K562 (cell line): ENCODE data around the gene SAMD9L. TPM values are rescaled to one million over a fixed set of nuclear protein-coding genes. Genes with fewer than 3 reads are reported as not detected.

ENCODE experiments used
- ATAC-seq: fragments of 200-7000 bp; cut with Tn5 transposase; 3 replicates; pipeline ENCODE4 v1.9.1; 2020; ENCODE audit warnings: moderate library complexity
- BruUV-seq: library from RNA; stranded (reverse); fragments of 400-500 nt; replicated peaks from 2 replicates; lab custom pipeline; 2021; lab: Mats Ljungman, UMichigan
- CTCF ChIA-PET: fragments of 300-600 bp; formaldehyde crosslinking; extraction: SDS; loops from one replicate; lab custom pipeline; 2021; ENCODE audit warnings: low intra/inter-chr PET ratio; lab: Yijun Ruan, JAX
- POLR2A ChIA-PET: fragments of 300-600, 350-650 bp; sonication (Branson Sonifier 250); formaldehyde crosslinking; extraction: SDS; loops from one replicate; lab custom pipeline; 2021; ENCODE audit warnings: antibody characterized with exemption, inconsistent platforms; lab: Yijun Ruan, JAX
- DNase-seq, 4 experiments: peaks; one replicate each; pipeline versions ENCODE4 v3.0.0 to v3.0.0-alpha.2; 2011 to 2018; ENCODE audit warnings: low spot score in 3 of 4, mixed read lengths in 3 of 4; ENCODE audit errors: extremely low read depth in 1 of 4
- FAIRE-seq: peaks from 2 replicates; lab custom pipeline; 2011; peaks lifted over from hg19 to GRCh38; lab: Jason Lieb, UNC
- H2AFZ ChIP-seq: 2 replicates; pipeline ENCODE4 v1.6.0; 2011; ENCODE audit warnings: low read depth, low read length, control low read depth, inconsistent platforms
- H3K27ac ChIP-seq: fragments of 200-600 bp; 3 replicates; pipeline ENCODE4 v1.8.0; 2011; ENCODE audit warnings: low read depth, mild to moderate bottlenecking, control low read depth, inconsistent platforms, low read length, moderate library complexity, mixed read lengths; ENCODE audit errors: extremely low read depth
- H3K27me3 ChIP-seq, 2 experiments: fragments of 300-600 bp in 1 of 2; 2 replicates in 1 of 2; 3 replicates in 1 of 2; pipeline versions ENCODE4 v1.6.0 to v1.8.0; 2011; ENCODE audit warnings: inconsistent platforms in 2 of 2, low read length in 2 of 2, mild to moderate bottlenecking in 1 of 2, mixed read lengths in 1 of 2, moderate library complexity in 1 of 2; ENCODE audit not compliant: control insufficient read depth in 2 of 2, insufficient read depth in 2 of 2
- H3K36me3 ChIP-seq: fragments of 300-600 bp; 3 replicates; pipeline ENCODE4 v1.8.0; 2011; ENCODE audit warnings: mild to moderate bottlenecking, low read length, inconsistent platforms; ENCODE audit not compliant: control insufficient read depth, insufficient read depth
- H3K4me1 ChIP-seq, 2 experiments: fragments of 200-600 bp in 1 of 2; replicated peaks in 1 of 2; 2 replicates in 1 of 2; 3 replicates in 1 of 2; pipeline versions ENCODE4 v1.5.1 to v1.8.0; 2011; ENCODE audit warnings: inconsistent platforms in 2 of 2, low read length in 2 of 2, mild to moderate bottlenecking in 1 of 2, mixed read lengths in 1 of 2, moderate library complexity in 1 of 2; ENCODE audit not compliant: control insufficient read depth in 2 of 2, insufficient read depth in 2 of 2
- H3K4me2 ChIP-seq: 2 replicates; pipeline ENCODE4 v1.6.1; 2011; ENCODE audit warnings: low read length, control low read depth, inconsistent platforms, mixed read lengths; ENCODE audit not compliant: insufficient read depth
- H3K4me3 ChIP-seq: fragments of 200-600 bp; sonication (generic), shearing (Covaris generic); 2 replicates; pipeline ENCODE4 v1.5.1; 2016; ENCODE audit warnings: control low read depth, inconsistent platforms
- H3K79me2 ChIP-seq: fragments of 200-600 bp; 3 replicates; pipeline ENCODE4 v1.8.0; 2011; ENCODE audit warnings: low read length, inconsistent platforms; ENCODE audit not compliant: control insufficient read depth, insufficient read depth
- H3K9ac ChIP-seq, 2 experiments: 2 replicates each; pipeline versions ENCODE4 v1.6.0 to v1.6.1; 2011; ENCODE audit warnings: low read depth in 2 of 2, low read length in 2 of 2, control low read depth in 1 of 2, inconsistent platforms in 1 of 2, mild to moderate bottlenecking in 1 of 2, mixed read lengths in 1 of 2; ENCODE audit not compliant: insufficient read depth in 1 of 2
- H3K9me1 ChIP-seq: one replicate; pipeline ENCODE4 v1.6.0; 2011; ENCODE audit warnings: inconsistent platforms, mild to moderate bottlenecking, low read length, moderate library complexity; ENCODE audit not compliant: control insufficient read depth, insufficient read depth
- H3K9me3 ChIP-seq: replicated peaks from 2 replicates; pipeline ENCODE4 v1.5.1; 2011; ENCODE audit warnings: low read depth, low read length, inconsistent platforms; ENCODE audit not compliant: control insufficient read depth, insufficient read depth
- H4K20me1 ChIP-seq: replicated peaks from 2 replicates; pipeline ENCODE4 v1.6.1; 2011; ENCODE audit warnings: low read length, inconsistent platforms, mixed read lengths; ENCODE audit not compliant: control insufficient read depth, insufficient read depth
- ARHGAP35 ChIP-seq: fragments of 450-650 bp; IDR thresholded peaks from 2 replicates; pipeline ENCODE4 v1.6.1; 2018; ENCODE audit not compliant: partially characterized antibody
- EGR1 ChIP-seq: fragments of 450-650 bp; conservative IDR thresholded peaks from 2 replicates; pipeline ENCODE4 v1.6.1; 2017; ENCODE audit warnings: mild to moderate bottlenecking
- GATA2 ChIP-seq: sonication (generic); formaldehyde crosslinking; IDR thresholded peaks from 2 replicates; pipeline ENCODE4 v1.4.0; 2020; ENCODE audit warnings: mild to moderate bottlenecking, missing genetic modification reagents
- HOXB6 ChIP-seq: fragments of 250-450 bp; sonication (Bioruptor Pico); IDR thresholded peaks from 2 replicates; pipeline ENCODE4 v1.5.1; 2022; ENCODE audit warnings: mild to moderate bottlenecking, borderline replicate concordance
- HSF4 ChIP-seq: fragments of 250-450 bp; sonication (Bioruptor Pico); IDR thresholded peaks from 2 replicates; pipeline ENCODE4 v2.1.2; 2022; ENCODE audit warnings: mild to moderate bottlenecking, moderate library complexity, borderline replicate concordance
- MED1 ChIP-seq: sonication (generic); formaldehyde crosslinking; IDR thresholded peaks from 2 replicates; pipeline ENCODE4 v1.8.1; 2023; ENCODE audit warnings: missing genetic modification reagents, borderline replicate concordance
- NONO ChIP-seq, 2 experiments: fragments of 200-400 bp in 1 of 2; fragments of 450-650 bp in 1 of 2; formaldehyde crosslinking in 1 of 2; IDR thresholded peaks; 2 replicates each; pipeline ENCODE4 v1.6.1; 2017; ENCODE audit warnings: low read depth in 2 of 2, mild to moderate bottlenecking in 2 of 2, moderate library complexity in 2 of 2, low read length in 1 of 2
- PHB2 ChIP-seq: fragments of 450-650 bp; IDR thresholded peaks from 2 replicates; pipeline ENCODE4 v1.6.1; 2017; ENCODE audit warnings: low read depth
- POLR2B ChIP-seq: fragments of 450-650 bp; IDR thresholded peaks from 2 replicates; pipeline ENCODE4 v1.6.1; 2018; ENCODE audit warnings: low read depth; ENCODE audit not compliant: partially characterized antibody
- STAG1 ChIP-seq: sonication (generic); formaldehyde crosslinking; IDR thresholded peaks from 2 replicates; pipeline ENCODE4 v1.5.0; 2020; ENCODE audit warnings: missing genetic modification reagents, borderline replicate concordance
- TEAD4 ChIP-seq, 2 experiments: sonication (generic) in 1 of 2; formaldehyde crosslinking in 1 of 2; IDR thresholded peaks; 2 replicates each; pipeline versions ENCODE4 v1.6.1 to v1.8.0; 2012 to 2022; ENCODE audit warnings: borderline replicate concordance in 1 of 2, inconsistent platforms in 1 of 2, low read length in 1 of 2, mild to moderate bottlenecking in 1 of 2, missing genetic modification reagents in 1 of 2
- ZC3H11A ChIP-seq: IDR thresholded peaks from 2 replicates; pipeline ENCODE4 v1.6.1; 2012; ENCODE audit warnings: low read depth, low read length, improper control_type of control experiment
- ZNF318 ChIP-seq, 2 experiments: fragments of 450-650 bp; IDR thresholded peaks; 2 replicates each; pipeline ENCODE4 v1.6.1; 2016; ENCODE audit warnings: mild to moderate bottlenecking in 2 of 2, borderline replicate concordance in 1 of 2, low read depth in 1 of 2, moderate library complexity in 1 of 2
- ZNF696 ChIP-seq: fragments of 250-450 bp; sonication (Bioruptor Pico); conservative IDR thresholded peaks from 2 replicates; pipeline ENCODE4 v1.4.0; 2020; ENCODE audit warnings: mild to moderate bottlenecking, moderate library complexity
- ZNF76 ChIP-seq: fragments of 250-450 bp; sonication (Bioruptor Pico); IDR thresholded peaks from 2 replicates; pipeline ENCODE4 v1.4.0; 2020; ENCODE audit warnings: mild to moderate bottlenecking, moderate library complexity, borderline replicate concordance
- WGBS: fragments of 100-300 bp; shearing (Covaris generic); methylation state at CpG from one replicate; pipeline ENCODE4 v1.1.6; 2016; ENCODE audit warnings: low coverage, mixed read lengths; ENCODE audit not compliant: insufficient coverage; ENCODE audit errors: missing lambda C conversion rate; 5-methylcytosine and 5-hydroxymethylcytosine counted together
- in situ Hi-C: fragments of 300-500 bp; cut with MboI; formaldehyde crosslinking; loops from 4 replicates; pipeline ENCODE4 v1.15.0; 2018; ENCODE audit warnings: inconsistent platforms, mixed read lengths
- intact Hi-C: fragments of 100-400 bp; cut with micrococcal nuclease; formaldehyde crosslinking; loops from 2 replicates; pipeline ENCODE4 v1.14.2; 2022
- polyA plus RNA-seq, 8 experiments: library from polyadenylated mRNA; depleted of rRNA in 4 of 8; stranded (reverse) in 5 of 8; unstranded in 3 of 8; fragments of >200 nt; fragmentation: Nextera tagmentation in 2 of 8; fragmentation: Illumina TruSeq in 1 of 8; extraction: Ambion mirVana in 2 of 8; extraction: Trizol in 1 of 8; gene quantifications; 2 replicates each; pipeline versions ENCODE4 v1.2.1 to v1.2.3, GENCODE V29; 2011 to 2014; ENCODE audit warnings: inconsistent platforms in 1 of 8, missing spikeins in 1 of 8
- total RNA-seq, 7 experiments: library from RNA; depleted of rRNA in 6 of 7; stranded (reverse); fragments of >200 nt in 6 of 7; fragmentation: Illumina TruSeq in 2 of 7; extraction: Trizol in 2 of 7; gene quantifications; 2 replicates each; pipeline versions ENCODE4 v1.2.1 to v1.2.3, GENCODE V29; 2011 to 2021; ENCODE audit warnings: low replicate concordance in 1 of 7

Gene SAMD9L
- total and polyA plus RNA-seq, 9 of the 15 experiments (the other 6 are each of a cell fraction or from before 2014, with no cell fraction given): 0.15 to 1.0 (median 0.48) TPM

GRCh38 chr7:93138576-93138975 is 9.6 kb downstream of the SAMD9L start (continued):
- no peak for TF ChIP-seq STAG1
- TF ChIP-seq ZNF76 (CRISPR knock-in tag): no peak
- TF ChIP-seq, all 486 proteins: peak for 0

- intact Hi-C loops: no loop called here
- BruUV-seq: no TSS peak
- Histone ChIP-seq H3K4me2 (no peak overlapping the region), H3K79me2 (no peaks in the 10 kb centered on the region), H3K4me3 (no peak overlapping the region), H3K27me3 (peaks cover 0 to 20% of the 10 kb centered on the region in 2 experiments; a peak in 3 of 5 replicates), H3K9me3 (no peaks in the 10 kb centered on the region), H4K20me1 (no peaks in the 10 kb centered on the region), H3K9ac (no peak overlapping the region), H3K9me1 (no peaks in the 10 kb centered on the region), H3K36me3 (no peaks in the 10 kb centered on the region), H2AFZ (no peak overlapping the region), H3K27ac (no peak overlapping the region), H3K4me1 (no peaks in the 10 kb centered on the region)
- DNase-seq (no peak), ATAC-seq (no peak), FAIRE-seq (no peak)
- ChIA-PET CTCF (no interaction called here), POLR2A (no interaction called here)
- in situ Hi-C loops: no loop called here
- 0% methylated on average over 1 of the region's 1 CpG for WGBS
- no peak for TF ChIP-seq NONO (IDR thresholded peaks at IDR 0.05; ENCODE audit: low read depth in 2 of 2, low read length in 1 of 2)
- no peak for TF ChIP-seq TEAD4 (IDR thresholded peaks at IDR 0.05; ENCODE audit: low read length)
- no peak for TF ChIP-seq TEAD4 (CRISPR knock-in tag; IDR thresholded peaks at IDR 0.05; ENCODE audit: borderline replicate concordance)
- no peak for TF ChIP-seq GATA2
- TF ChIP-seq PHB2: no peak
- no peak for TF ChIP-seq ZC3H11A
- TF ChIP-seq HSF4 (CRISPR knock-in tag): no peak
- TF ChIP-seq POLR2B: no peak
- TF ChIP-seq ZNF696 (CRISPR knock-in tag): no peak
- TF ChIP-seq HOXB6 (CRISPR knock-in tag): no peak
- TF ChIP-seq ZNF318 (IDR thresholded peaks at IDR 0.05; ENCODE audit: borderline replicate concordance in 1 of 2, low read depth in 1 of 2): no peak
- TF ChIP-seq MED1 (CRISPR knock-in tag): no peak
- no peak for TF ChIP-seq EGR1
- no peak for TF ChIP-seq ARHGAP35
These were observed 15.2 kb downstream of the SAMD9L start for GRCh38 chr7:93133005-93133404.
